SK-N-SH (cell line): ENCODE measurements around the gene PLAC1. TPM values are rescaled to one million over a fixed set of nuclear protein-coding genes. Genes with fewer than 3 reads are reported as not detected.

Source experiments
- CTCF ChIA-PET: fragments of 300-600, 350-600 bp; formaldehyde crosslinking; extraction: SDS; loops from one replicate; lab custom pipeline; 2021; lab: Yijun Ruan, JAX
- POLR2A ChIA-PET: fragments of 350-600 bp; sonication (Branson Sonifier 250); formaldehyde crosslinking; extraction: SDS; loops from one replicate; lab custom pipeline; 2020; ENCODE audit warnings: antibody characterized with exemption, inconsistent platforms; lab: Yijun Ruan, JAX
- DNase-seq: peaks from one replicate; pipeline ENCODE4 v3.0.0; 2012
- H2AFZ ChIP-seq: fragments of 200-600 bp; sonication (generic); 2 replicates; pipeline ENCODE4 v1.8.1; 2016; ENCODE audit warnings: antibody characterized with exemption, mild to moderate bottlenecking, low read depth
- H3F3A ChIP-seq: fragments of 200-600 bp; sonication (generic); replicated peaks from 2 replicates; pipeline ENCODE3; 2016; ENCODE audit warnings: antibody characterized with exemption, mild to moderate bottlenecking; ENCODE audit not compliant: insufficient read depth
- H3K27ac ChIP-seq, 2 experiments: fragments of 200-500 bp in 1 of 2; fragments of 200-600 bp in 1 of 2; sonication (Bioruptor generic) in 1 of 2; sonication (generic), shearing (Covaris generic) in 1 of 2; 2 replicates each; pipeline versions ENCODE4 v1.5.1 to v1.6.1; 2014 to 2016; ENCODE audit warnings: low read depth in 2 of 2, inconsistent platforms in 1 of 2, low read length in 1 of 2, mild to moderate bottlenecking in 1 of 2, mixed read lengths in 1 of 2
- H3K27me3 ChIP-seq: fragments of 200-600 bp; sonication (generic), shearing (Covaris generic); 2 replicates; pipeline ENCODE4 v1.6.1; 2016; ENCODE audit warnings: mixed run types; ENCODE audit not compliant: insufficient read depth
- H3K36me3 ChIP-seq, 2 experiments: fragments of 200-500 bp in 1 of 2; fragments of 200-600 bp in 1 of 2; sonication (Bioruptor generic) in 1 of 2; sonication (generic) in 1 of 2; replicated peaks in 1 of 2; 2 replicates each; pipeline versions ENCODE3 to v1.5.1; 2014 to 2016; ENCODE audit warnings: low read length in 1 of 2, mild to moderate bottlenecking in 1 of 2; ENCODE audit not compliant: insufficient read depth in 2 of 2, control insufficient read depth in 1 of 2
- H3K4me1 ChIP-seq, 2 experiments: fragments of 200-500 bp in 1 of 2; fragments of 200-600 bp in 1 of 2; sonication (Bioruptor generic) in 1 of 2; sonication (generic), shearing (Covaris generic) in 1 of 2; 2 replicates each; pipeline versions ENCODE4 v1.5.1 to v1.6.1; 2014 to 2016; ENCODE audit warnings: low read depth in 1 of 2, low read length in 1 of 2, mixed run types in 1 of 2; ENCODE audit not compliant: insufficient read depth in 2 of 2, control insufficient read depth in 1 of 2
- H3K4me2 ChIP-seq: fragments of 200-600 bp; sonication (generic), shearing (Covaris generic); 2 replicates; pipeline ENCODE4 v1.6.1; 2017; ENCODE audit warnings: mixed run types
- H3K4me3 ChIP-seq, 2 experiments: fragments of 200-500 bp in 1 of 2; fragments of 200-600 bp in 1 of 2; sonication (Bioruptor generic) in 1 of 2; sonication (generic), shearing (Covaris generic) in 1 of 2; 2 replicates each; pipeline versions ENCODE4 v1.5.1 to v1.8.1; 2014 to 2016; ENCODE audit warnings: low read depth in 2 of 2, inconsistent platforms in 1 of 2, low read length in 1 of 2, mild to moderate bottlenecking in 1 of 2, mixed read lengths in 1 of 2, moderate library complexity in 1 of 2
- H3K79me2 ChIP-seq: fragments of 200-600 bp; sonication (generic); 2 replicates; pipeline ENCODE4 v1.8.1; 2017; ENCODE audit warnings: mild to moderate bottlenecking; ENCODE audit not compliant: insufficient read depth
- H3K9ac ChIP-seq: fragments of 200-600 bp; sonication (generic); 2 replicates; pipeline ENCODE4 v1.6.1; 2017; ENCODE audit warnings: mixed run types
- H3K9me2 ChIP-seq: fragments of 200-600 bp; sonication (generic); 2 replicates; pipeline ENCODE4 v1.6.1; 2017; ENCODE audit warnings: mixed run types
- H3K9me3 ChIP-seq: fragments of 200-600 bp; sonication (generic); 2 replicates; pipeline ENCODE4 v1.6.1; 2017; ENCODE audit warnings: mixed run types, mild to moderate bottlenecking, moderate library complexity
- H4K20me1 ChIP-seq: fragments of 200-600 bp; sonication (generic); 2 replicates; pipeline ENCODE4 v1.6.1; 2017; ENCODE audit warnings: mild to moderate bottlenecking, mixed run types; ENCODE audit not compliant: insufficient read depth
- EZH2phosphoT487 ChIP-seq: fragments of 200-600 bp; sonication (generic); IDR thresholded peaks from 2 replicates; pipeline ENCODE4 v1.6.1; 2017; ENCODE audit warnings: low read depth, mixed run types, mild to moderate bottlenecking, antibody characterized with exemption, moderate library complexity, borderline replicate concordance
- FOXJ3 ChIP-seq: sonication (generic); formaldehyde crosslinking; IDR thresholded peaks from 2 replicates; pipeline ENCODE4 v1.5.1; 2020; ENCODE audit warnings: mild to moderate bottlenecking, missing genetic modification reagents
- GATA2 ChIP-seq: sonication (generic); formaldehyde crosslinking; IDR thresholded peaks from 2 replicates; pipeline ENCODE4 v1.5.0; 2020; ENCODE audit warnings: mild to moderate bottlenecking, missing genetic modification reagents
- MAX ChIP-seq: IDR thresholded peaks from 2 replicates; pipeline ENCODE4 v1.4.0; 2012; ENCODE audit warnings: low read depth
- MXI1 ChIP-seq: IDR thresholded peaks from 2 replicates; pipeline ENCODE4 v1.6.1; 2012; ENCODE audit warnings: mild to moderate bottlenecking, low read depth, low read length, improper control_type of control experiment
- NFIC ChIP-seq: IDR thresholded peaks from 2 replicates; pipeline ENCODE4 v1.4.0; 2012; ENCODE audit warnings: borderline replicate concordance
- RCOR1 ChIP-seq: fragments of 150-350 bp; IDR thresholded peaks from 2 replicates; pipeline ENCODE4 v1.6.1; 2017; ENCODE audit warnings: antibody characterized with exemption, low read length
- RXRA ChIP-seq: IDR thresholded peaks from 2 replicates; pipeline ENCODE4 v1.4.0; 2012; ENCODE audit warnings: low read depth, mild to moderate bottlenecking, borderline replicate concordance
- SIN3A ChIP-seq: IDR thresholded peaks from 2 replicates; pipeline ENCODE4 v1.6.1; 2012; ENCODE audit warnings: low read depth, mild to moderate bottlenecking, low read length, moderate library complexity, borderline replicate concordance
- SMC3 ChIP-seq: IDR thresholded peaks from 2 replicates; pipeline ENCODE4 v1.6.1; 2012; ENCODE audit warnings: low read depth, low read length, improper control_type of control experiment
- TAF1 ChIP-seq: IDR thresholded peaks from 2 replicates; pipeline ENCODE4 v1.6.1; 2012; ENCODE audit warnings: low read depth, mild to moderate bottlenecking, low read length, moderate library complexity, borderline replicate concordance
- USF1 ChIP-seq: IDR thresholded peaks from 2 replicates; pipeline ENCODE4 v1.4.0; 2012; ENCODE audit warnings: low read depth, borderline replicate concordance
- YY1 ChIP-seq: IDR thresholded peaks from 2 replicates; pipeline ENCODE4 v1.4.0; 2012; ENCODE audit warnings: low read depth, mild to moderate bottlenecking
- ZBTB33 ChIP-seq: IDR thresholded peaks from 2 replicates; pipeline ENCODE4 v1.4.0; 2012; ENCODE audit warnings: low read depth, borderline replicate concordance
- whole genome bisulfite sequencing: methylation state at CpG from one replicate; pipeline ENCODE4 v1.1.6; 2017; ENCODE audit warnings: low lambda C conversion rate; 5-methylcytosine and 5-hydroxymethylcytosine counted together
- polyA plus RNA-seq, 3 experiments: library from polyadenylated mRNA; depleted of rRNA; stranded (reverse); fragments of >200 nt; gene quantifications; 2 replicates each; pipeline ENCODE4 v1.2.3, GENCODE V29; 2012
- TF ChIP-seq, protein P1 (sequence below): fragments of 150-350 bp; IDR thresholded peaks from 2 replicates; pipeline ENCODE4 v1.6.1; 2016; ENCODE audit warnings: mild to moderate bottlenecking, low read depth, low read length
- TF ChIP-seq, protein P2 (sequence below): IDR thresholded peaks from 2 replicates; pipeline ENCODE4; 2012
- TF ChIP-seq, protein P3 (sequence below): fragments of 200-600 bp; sonication (generic); IDR thresholded peaks from 2 replicates; pipeline ENCODE4 v1.6.1; 2017; ENCODE audit warnings: antibody characterized with exemption, mild to moderate bottlenecking, moderate library complexity

PLAC1 gene
- polyA plus RNA-seq, 1 of the 3 experiments (the other 2 are of a cell fraction) = 50.9 TPM

DNA sequence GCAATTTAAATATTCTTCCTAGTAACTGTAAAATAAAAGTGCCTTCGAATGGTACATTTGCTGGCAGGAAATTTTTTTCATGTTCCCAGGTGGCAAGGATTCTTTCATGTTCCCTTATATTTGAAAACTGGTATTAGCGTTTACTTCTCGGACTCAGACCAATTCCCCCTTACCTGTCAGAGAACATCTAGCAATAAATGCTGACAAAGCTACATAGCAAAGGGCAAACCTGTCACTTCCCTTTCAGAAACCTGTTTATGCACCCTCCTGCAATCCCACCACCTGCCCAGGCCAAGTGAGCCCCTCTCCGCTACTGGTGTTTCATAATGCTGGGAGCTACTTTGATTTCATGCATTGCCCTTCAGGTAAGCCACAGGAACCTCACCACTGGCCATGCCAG, 100.1 kb downstream of the PLAC1 start:
- Histone ChIP-seq H3K79me2 (no peaks in the 10 kb centered on the region), H3K9me3 (no peaks in the 10 kb centered on the region), H4K20me1 (no peaks in the 10 kb centered on the region), H3K9ac (no peak overlapping the region), H3K4me2 (no peak overlapping the region), H3K9me2 (no peaks in the 10 kb centered on the region), H3K4me3 (no peak overlapping the region), H3F3A (peaks cover 2% of the 10 kb centered on the region), H3K27ac (no peak overlapping the region), H3K27me3 (no peaks in the 10 kb centered on the region), H2AFZ (no peak overlapping the region), H3K36me3 (no peaks in the 10 kb centered on the region), H3K4me1 (no peaks in the 10 kb centered on the region)
- 69% methylated on average over 4 of the region's 4 CpGs for whole genome bisulfite sequencing
- CTCF ChIA-PET = interaction anchor here (0.9 kb wide), 1 partner anchor 13 kb away, joined by 3 read pairs; no protein-coding TSS in a partner anchor
- POLR2A ChIA-PET = no interaction called here
- DNase-seq = no peak
- TF ChIP-seq MXI1 (no peak), NFIC (no peak), TAF1 (no peak), RXRA (no peak), FOXJ3 (no peak), USF1 (no peak), GATA2 (CRISPR knock-in tag) (no peak), SIN3A (no peak), ZBTB33 (no peak), YY1 (no peak), RCOR1 (no peak), MAX (no peak), EZH2phosphoT487 (no peak), SMC3 (no peak)
- TF ChIP-seq, protein P1, sequence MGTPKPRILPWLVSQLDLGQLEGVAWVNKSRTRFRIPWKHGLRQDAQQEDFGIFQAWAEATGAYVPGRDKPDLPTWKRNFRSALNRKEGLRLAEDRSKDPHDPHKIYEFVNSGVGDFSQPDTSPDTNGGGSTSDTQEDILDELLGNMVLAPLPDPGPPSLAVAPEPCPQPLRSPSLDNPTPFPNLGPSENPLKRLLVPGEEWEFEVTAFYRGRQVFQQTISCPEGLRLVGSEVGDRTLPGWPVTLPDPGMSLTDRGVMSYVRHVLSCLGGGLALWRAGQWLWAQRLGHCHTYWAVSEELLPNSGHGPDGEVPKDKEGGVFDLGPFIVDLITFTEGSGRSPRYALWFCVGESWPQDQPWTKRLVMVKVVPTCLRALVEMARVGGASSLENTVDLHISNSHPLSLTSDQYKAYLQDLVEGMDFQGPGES = no peak
- TF ChIP-seq, protein P2, sequence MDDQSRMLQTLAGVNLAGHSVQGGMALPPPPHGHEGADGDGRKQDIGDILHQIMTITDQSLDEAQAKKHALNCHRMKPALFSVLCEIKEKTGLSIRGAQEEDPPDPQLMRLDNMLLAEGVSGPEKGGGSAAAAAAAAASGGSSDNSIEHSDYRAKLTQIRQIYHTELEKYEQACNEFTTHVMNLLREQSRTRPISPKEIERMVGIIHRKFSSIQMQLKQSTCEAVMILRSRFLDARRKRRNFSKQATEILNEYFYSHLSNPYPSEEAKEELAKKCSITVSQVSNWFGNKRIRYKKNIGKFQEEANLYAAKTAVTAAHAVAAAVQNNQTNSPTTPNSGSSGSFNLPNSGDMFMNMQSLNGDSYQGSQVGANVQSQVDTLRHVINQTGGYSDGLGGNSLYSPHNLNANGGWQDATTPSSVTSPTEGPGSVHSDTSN = no peak
- TF ChIP-seq, protein P3, sequence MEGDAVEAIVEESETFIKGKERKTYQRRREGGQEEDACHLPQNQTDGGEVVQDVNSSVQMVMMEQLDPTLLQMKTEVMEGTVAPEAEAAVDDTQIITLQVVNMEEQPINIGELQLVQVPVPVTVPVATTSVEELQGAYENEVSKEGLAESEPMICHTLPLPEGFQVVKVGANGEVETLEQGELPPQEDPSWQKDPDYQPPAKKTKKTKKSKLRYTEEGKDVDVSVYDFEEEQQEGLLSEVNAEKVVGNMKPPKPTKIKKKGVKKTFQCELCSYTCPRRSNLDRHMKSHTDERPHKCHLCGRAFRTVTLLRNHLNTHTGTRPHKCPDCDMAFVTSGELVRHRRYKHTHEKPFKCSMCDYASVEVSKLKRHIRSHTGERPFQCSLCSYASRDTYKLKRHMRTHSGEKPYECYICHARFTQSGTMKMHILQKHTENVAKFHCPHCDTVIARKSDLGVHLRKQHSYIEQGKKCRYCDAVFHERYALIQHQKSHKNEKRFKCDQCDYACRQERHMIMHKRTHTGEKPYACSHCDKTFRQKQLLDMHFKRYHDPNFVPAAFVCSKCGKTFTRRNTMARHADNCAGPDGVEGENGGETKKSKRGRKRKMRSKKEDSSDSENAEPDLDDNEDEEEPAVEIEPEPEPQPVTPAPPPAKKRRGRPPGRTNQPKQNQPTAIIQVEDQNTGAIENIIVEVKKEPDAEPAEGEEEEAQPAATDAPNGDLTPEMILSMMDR = no peak
